NB4 (cell line): ENCODE measurements around the gene SPG21.

Experiments
- DNase-seq: peaks from one replicate; pipeline ENCODE4 v3.0.0; 2010; ENCODE audit warnings: low read depth
- H3K4me3 ChIP-seq: one replicate; pipeline ENCODE4 v1.5.1; 2011; ENCODE audit warnings: mild to moderate bottlenecking, low read depth, low read length, moderate library complexity
- MYC ChIP-seq: IDR thresholded peaks from 2 replicates; pipeline ENCODE4 v1.6.1; 2011; ENCODE audit warnings: low read depth, low read length
- POLR2A ChIP-seq: IDR thresholded peaks from 2 replicates; pipeline ENCODE4 v1.6.1; 2011; ENCODE audit warnings: mild to moderate bottlenecking; ENCODE audit not compliant: insufficient read length; ENCODE audit errors: extremely low read depth
- TF ChIP-seq, protein P1 (sequence below): IDR thresholded peaks from 2 replicates; pipeline ENCODE4 v1.6.1; 2011; ENCODE audit warnings: low read depth, low read length
- TF ChIP-seq, protein P2 (sequence below): IDR thresholded peaks from one replicate; pipeline ENCODE4 v1.5.1; 2012; ENCODE audit warnings: low read depth, low read length

Gene SPG21

DNA sequence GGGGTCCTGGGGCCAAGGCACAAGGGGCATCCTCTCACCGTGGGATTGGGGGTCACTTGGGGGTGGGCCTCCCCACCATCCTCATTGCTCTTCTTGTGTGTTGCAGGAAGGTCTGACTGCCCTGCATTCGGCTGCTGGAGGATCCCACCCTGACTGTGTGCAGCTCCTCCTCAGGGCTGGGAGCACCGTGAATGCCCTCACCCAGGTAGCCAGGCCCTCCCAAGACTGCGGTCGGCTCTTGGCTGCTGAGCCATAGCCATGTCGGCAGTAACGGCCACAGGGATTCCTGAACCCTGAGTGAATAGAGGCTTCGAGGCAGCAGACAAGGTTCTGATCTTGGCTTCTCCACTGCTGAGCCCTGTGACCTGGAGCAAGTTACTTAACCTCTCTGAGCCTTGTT lies 58.3 kb downstream of the SPG21 start:
- TF ChIP-seq POLR2A (no peak), MYC (no peak)
- TF ChIP-seq, protein P1, sequence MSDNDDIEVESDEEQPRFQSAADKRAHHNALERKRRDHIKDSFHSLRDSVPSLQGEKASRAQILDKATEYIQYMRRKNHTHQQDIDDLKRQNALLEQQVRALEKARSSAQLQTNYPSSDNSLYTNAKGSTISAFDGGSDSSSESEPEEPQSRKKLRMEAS: no peak
- TF ChIP-seq, protein P2, sequence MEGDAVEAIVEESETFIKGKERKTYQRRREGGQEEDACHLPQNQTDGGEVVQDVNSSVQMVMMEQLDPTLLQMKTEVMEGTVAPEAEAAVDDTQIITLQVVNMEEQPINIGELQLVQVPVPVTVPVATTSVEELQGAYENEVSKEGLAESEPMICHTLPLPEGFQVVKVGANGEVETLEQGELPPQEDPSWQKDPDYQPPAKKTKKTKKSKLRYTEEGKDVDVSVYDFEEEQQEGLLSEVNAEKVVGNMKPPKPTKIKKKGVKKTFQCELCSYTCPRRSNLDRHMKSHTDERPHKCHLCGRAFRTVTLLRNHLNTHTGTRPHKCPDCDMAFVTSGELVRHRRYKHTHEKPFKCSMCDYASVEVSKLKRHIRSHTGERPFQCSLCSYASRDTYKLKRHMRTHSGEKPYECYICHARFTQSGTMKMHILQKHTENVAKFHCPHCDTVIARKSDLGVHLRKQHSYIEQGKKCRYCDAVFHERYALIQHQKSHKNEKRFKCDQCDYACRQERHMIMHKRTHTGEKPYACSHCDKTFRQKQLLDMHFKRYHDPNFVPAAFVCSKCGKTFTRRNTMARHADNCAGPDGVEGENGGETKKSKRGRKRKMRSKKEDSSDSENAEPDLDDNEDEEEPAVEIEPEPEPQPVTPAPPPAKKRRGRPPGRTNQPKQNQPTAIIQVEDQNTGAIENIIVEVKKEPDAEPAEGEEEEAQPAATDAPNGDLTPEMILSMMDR: no peak
- DNase-seq: no peak
- H3K4me3 ChIP-seq: no peak overlapping the region

DNA sequence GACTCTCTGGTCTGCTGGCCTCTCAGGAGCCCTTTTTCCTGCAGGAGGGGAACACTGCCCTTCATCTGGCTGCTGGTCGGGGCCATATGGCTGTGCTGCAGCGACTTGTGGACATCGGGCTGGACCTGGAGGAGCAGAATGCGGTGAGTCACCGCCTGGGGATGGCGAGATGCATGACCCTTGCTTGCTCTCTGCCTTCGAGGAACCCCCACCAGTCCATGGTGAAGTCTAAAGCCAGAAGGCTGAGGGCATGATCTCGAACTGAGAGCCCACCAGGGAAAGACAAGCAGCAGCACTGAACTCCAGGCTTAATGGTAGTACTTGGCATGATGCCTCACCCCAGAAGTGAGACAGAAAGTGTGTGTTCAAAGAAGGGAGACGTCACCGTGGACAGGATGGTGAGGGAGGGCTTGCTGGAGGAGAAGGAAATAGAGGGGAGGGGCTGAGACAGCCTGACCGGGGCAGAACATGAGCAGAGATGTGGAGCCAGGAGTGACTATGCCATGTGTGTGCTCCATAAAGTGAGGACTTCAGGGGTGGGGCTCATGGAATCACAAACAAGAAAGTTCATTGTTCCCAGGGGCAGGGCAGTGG lies 58.8 kb downstream of the SPG21 start:
- no peak for TF ChIP-seq POLR2A
- TF ChIP-seq, protein P1: no peak
- TF ChIP-seq MYC: no peak
- TF ChIP-seq, protein P2: no peak
- no peak overlapping the region for H3K4me3 ChIP-seq
- DNase-seq: no peak

DNA sequence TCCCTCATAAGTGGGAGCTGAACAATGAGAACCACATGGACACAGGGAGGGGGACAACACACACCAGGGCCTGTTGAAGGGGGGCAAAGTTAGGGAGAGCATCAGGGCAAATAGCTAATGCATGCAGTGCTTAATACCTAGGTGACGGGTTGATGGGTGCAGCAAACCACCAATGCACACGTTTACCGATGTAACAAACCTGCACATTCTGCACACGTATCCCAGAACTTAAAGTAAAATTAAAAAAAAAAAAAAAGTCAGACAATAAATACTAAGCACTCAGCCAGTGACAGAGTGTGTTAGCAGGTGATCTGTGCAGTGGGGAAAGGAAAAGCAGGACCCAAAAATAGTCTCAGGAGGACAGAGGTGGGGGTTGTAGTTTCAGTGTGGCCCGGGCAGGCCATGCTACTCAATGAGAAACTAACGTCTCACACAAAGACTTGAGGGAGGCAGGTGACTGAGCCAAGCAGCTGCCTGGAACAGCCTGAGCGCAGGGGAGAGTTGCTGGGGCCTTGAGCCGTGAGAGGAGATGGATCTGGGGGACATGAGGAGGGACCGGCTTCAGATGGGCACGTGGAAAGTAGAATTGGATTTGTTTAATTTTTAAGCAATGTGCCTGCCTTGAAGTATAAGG lies 59.6 kb downstream of the SPG21 start:
- no peak for TF ChIP-seq MYC
- TF ChIP-seq, protein P2: no peak
- no peak for TF ChIP-seq POLR2A
- TF ChIP-seq, protein P1: no peak
- no peak overlapping the region for H3K4me3 ChIP-seq
- DNase-seq: no peak

DNA sequence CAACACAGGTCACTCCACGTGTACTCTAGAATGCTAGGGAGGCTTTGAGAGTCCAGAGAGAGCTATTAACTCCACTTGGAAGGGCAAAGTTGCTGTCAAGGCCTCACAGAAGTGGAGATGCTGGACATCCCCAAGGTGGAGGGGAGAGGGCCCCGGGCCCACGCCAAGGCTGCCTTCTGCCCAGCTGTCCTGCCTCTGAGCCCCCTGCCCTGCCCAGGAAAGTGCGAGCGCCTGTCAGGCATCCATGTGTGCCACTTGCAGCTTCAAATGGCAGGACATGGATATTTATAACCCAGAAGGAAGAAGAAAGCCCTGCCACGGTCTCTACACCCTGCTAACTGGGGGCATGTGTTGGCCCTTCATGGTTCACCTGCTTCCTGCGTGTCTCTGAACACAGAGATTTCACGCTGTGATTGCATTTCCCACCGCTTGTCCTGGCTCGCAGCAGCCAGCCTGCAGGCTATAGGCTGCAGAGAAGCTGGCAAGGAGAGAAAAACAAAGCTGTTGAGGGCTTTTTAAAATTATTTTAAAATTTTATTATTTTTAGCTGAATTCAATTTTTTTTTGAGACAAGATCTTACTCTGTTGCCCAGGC lies 61.0 kb downstream of the SPG21 start:
- TF ChIP-seq, protein P1: no peak
- TF ChIP-seq POLR2A: no peak
- H3K4me3 ChIP-seq: no peak overlapping the region
- no peak for DNase-seq

DNA sequence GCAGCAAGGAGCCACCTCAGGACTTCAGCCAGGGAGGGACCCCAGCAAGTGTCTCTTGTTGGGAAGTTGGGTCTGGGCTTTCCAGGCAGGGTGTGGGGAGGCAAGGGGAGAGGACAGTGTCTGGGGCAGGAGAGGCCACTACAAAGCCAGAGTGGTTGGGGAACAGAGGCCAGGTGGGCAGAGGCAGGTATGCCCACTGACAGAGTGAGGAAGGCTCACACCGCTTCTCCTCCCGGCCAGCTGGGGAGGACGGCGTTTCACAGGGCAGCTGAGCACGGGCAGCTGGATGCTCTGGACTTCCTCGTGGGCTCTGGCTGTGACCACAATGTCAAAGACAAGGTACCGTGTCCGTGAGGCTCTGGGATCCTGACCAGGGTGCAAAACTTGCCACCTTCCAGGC lies 63.1 kb downstream of the SPG21 start:
- TF ChIP-seq, protein P1: no peak
- TF ChIP-seq, protein P2: no peak
- no peak for TF ChIP-seq POLR2A
- no peak for DNase-seq
- no peak overlapping the region for H3K4me3 ChIP-seq

DNA sequence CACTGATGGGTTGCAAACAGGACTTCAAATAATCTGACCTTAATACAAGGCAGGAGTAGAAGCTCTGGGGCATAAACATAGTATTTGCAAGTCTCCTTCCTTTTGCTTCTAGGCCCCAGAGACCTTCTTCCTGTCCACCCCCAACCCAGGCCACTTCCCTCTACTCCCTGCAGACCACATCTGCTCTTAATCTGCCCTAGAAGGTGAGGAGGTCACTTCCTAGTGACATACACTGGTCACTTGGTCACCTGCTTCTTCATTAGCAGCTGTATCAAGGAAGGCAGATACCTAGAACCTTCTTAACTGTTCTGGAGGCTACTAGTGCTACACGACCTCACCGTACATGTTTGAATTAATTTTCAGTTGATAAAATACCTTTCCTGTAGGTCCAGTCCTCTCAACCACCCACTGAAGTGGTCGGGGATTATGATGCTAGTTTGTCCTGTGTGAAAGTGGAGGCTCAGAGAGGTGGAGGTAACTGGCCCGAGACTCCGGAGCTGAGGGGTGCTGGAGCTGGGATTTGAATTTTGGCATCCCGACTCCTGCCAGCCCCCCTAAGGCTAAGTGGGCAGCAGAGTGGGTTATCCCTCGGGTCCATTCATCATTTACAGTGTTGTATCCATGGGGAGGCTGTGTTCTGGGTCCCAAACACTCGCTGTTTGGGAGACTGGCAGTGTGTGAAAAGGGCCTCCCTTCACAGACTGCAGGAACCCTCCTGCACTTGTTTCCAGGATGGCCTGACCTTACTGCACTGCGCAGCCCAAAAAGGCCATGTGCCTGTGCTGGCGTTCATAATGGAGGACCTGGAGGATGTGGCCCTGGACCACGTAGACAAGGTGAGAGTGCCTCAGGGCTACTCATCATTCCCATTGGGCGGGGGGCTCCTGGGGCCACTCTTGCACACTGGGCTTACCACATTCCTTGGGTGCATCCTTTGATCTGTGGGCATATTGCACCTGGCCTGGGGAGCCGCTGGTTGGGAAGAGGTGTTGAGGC lies 64.1 kb downstream of the SPG21 start:
- TF ChIP-seq MYC (no peak), POLR2A (no peak)
- TF ChIP-seq, protein P1: no peak
- TF ChIP-seq, protein P2: no peak
- DNase-seq: peak; percentile 38
- no peak overlapping the region for H3K4me3 ChIP-seq
